ENCODE measurements around the gene MCRIP1. TPM values are rescaled to one million over a fixed set of nuclear protein-coding genes. Genes with fewer than 3 reads are reported as not detected.

MCRIP1 gene
- total RNA-seq, 1 donor from 2014 or later: 101 TPM

DNA sequence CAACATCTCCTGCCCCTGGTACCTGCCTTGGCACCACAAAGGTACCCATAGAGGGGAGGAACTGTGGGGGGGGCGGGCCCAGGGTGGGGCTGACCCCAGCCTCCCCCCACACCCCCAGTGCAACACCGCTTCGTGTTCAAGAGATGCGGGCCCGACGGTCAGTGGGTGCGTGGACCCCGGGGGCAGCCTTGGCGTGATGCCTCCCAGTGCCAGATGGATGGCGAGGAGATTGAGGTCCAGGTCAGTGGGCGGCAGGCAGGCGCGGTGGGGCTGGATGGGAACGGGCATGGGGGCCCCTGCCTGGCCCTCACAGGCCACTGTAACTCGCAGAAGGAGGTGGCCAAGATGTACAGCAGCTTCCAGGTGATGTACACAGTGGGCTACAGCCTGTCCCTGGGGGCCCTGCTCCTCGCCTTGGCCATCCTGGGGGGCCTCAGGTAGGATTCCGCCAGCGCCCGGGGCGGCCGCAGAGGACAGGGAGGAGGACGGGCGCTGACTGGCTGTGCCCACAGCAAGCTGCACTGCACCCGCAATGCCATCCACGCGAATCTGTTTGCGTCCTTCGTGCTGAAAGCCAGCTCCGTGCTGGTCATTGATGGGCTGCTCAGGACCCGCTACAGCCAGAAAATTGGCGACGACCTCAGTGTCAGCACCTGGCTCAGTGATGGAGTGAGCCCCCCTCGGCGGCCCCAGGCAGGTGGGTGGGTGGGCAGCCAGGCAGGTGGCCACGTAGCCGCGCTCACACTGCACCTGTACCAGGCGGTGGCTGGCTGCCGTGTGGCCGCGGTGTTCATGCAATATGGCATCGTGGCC, 22.0 kb downstream of the MCRIP1 start:
- Mint-ChIP-seq H3K4me3 (no peak overlapping the region), H3K4me1 (ENCODE audit: unreplicated experiment) (no peaks in the 10 kb centered on the region), H3K27me3 (peaks cover 27% of the 10 kb centered on the region), H3K9me3 (no peaks in the 10 kb centered on the region), H3K27ac (no peak overlapping the region), H3K36me3 (no peaks in the 10 kb centered on the region)
- no peak for DNase-seq (ENCODE audit: extremely low spot score, unreplicated experiment)
- TF ChIP-seq, protein P1, sequence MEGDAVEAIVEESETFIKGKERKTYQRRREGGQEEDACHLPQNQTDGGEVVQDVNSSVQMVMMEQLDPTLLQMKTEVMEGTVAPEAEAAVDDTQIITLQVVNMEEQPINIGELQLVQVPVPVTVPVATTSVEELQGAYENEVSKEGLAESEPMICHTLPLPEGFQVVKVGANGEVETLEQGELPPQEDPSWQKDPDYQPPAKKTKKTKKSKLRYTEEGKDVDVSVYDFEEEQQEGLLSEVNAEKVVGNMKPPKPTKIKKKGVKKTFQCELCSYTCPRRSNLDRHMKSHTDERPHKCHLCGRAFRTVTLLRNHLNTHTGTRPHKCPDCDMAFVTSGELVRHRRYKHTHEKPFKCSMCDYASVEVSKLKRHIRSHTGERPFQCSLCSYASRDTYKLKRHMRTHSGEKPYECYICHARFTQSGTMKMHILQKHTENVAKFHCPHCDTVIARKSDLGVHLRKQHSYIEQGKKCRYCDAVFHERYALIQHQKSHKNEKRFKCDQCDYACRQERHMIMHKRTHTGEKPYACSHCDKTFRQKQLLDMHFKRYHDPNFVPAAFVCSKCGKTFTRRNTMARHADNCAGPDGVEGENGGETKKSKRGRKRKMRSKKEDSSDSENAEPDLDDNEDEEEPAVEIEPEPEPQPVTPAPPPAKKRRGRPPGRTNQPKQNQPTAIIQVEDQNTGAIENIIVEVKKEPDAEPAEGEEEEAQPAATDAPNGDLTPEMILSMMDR (conservative IDR thresholded peaks at IDR 0.05): no peak

DNA sequence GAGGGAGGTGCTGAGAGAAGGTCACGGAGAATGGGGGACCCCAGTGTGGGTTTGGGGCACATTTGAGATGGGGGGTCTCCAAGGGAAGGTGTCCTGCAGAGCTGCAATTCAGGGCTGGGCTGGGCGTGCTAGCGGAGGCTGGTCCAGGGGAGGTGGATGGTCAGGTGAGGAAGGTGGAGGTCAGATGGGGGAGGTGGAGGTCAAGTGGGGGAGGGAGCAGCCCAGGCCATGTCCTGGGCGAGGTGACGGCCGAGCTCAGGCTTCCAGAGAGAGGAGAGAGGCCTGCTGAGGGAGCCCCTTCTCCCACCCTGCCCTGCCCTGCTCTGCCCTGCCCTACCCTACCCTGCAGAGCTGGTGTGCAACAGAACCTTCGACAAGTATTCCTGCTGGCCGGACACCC, 22.6 kb downstream of the MCRIP1 start:
- Mint-ChIP-seq H3K27ac (no peak overlapping the region), H3K4me1 (ENCODE audit: unreplicated experiment) (no peaks in the 10 kb centered on the region), H3K27me3 (peaks cover 31% of the 10 kb centered on the region), H3K4me3 (no peak overlapping the region), H3K9me3 (no peaks in the 10 kb centered on the region), H3K36me3 (no peaks in the 10 kb centered on the region)
- TF ChIP-seq, protein P1 (conservative IDR thresholded peaks at IDR 0.05): no peak
- DNase-seq (ENCODE audit: extremely low spot score, unreplicated experiment): no peak

DNA sequence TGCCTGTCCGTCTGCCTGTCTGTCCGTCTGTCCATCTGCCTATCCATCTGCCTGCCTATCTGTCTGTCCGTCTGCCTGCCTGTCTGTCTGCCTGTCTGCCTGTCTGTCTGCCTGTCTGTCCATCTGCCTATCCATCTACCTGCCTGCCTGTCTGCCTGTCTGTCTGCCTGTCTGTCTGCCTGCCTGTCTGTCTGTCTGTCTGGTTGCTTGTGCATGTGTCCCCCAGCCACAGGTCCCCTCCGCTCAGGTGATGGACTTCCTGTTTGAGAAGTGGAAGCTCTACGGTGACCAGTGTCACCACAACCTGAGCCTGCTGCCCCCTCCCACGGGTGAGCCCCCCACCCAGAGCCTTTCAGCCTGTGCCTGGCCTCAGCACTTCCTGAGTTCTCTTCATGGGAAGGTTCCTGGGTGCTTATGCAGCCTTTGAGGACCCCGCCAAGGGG, 23.5 kb downstream of the MCRIP1 start:
- Mint-ChIP-seq H3K4me1 (ENCODE audit: unreplicated experiment) (no peaks in the 10 kb centered on the region), H3K36me3 (no peaks in the 10 kb centered on the region), H3K9me3 (no peaks in the 10 kb centered on the region), H3K27ac (no peak overlapping the region), H3K4me3 (no peak overlapping the region), H3K27me3 (peaks cover 35% of the 10 kb centered on the region)
- no peak for DNase-seq (ENCODE audit: extremely low spot score, unreplicated experiment)
- TF ChIP-seq, protein P1 (conservative IDR thresholded peaks at IDR 0.05): no peak

DNA sequence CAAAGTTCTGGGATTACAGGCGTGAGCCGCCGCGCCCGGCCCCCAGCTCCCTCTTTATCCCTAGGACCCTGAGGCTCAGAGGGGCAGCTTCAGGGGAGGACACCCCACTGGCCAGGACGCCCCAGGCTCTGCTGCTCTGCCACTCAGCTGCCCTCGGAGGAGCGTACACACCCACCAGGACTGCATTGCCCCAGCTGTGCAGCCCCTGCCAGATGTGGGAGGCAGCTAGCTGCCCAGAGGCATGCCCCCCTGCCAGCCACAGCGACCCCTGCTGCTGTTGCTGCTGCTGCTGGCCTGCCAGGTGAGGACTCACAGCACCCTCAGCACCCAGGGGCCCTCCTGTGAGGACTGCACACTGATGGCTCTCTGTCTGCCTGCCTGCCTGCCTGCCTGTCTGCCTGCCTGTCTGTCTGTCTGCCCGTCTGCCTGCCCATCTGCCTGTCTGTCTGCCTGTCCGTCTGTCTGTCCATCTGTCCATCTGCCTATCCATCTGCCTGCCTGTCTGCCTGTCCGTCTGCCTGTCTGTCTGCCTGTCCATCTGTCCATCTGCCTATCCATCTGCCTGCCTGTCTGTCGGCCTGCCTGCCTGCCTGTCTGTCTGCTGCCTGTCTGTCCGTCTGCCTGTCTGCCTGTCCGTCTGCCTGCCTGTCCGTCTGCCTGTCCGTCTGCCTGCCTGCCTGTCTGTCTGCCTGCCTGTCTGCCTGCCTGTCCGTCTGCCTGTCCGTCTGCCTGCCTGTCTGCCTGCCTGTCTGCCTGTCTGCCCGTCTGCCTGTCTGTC, 24.1 kb downstream of the MCRIP1 start:
- peaks cover 35% of the 10 kb centered on the region for H3K27me3 Mint-ChIP-seq
- H3K9me3 Mint-ChIP-seq: no peaks in the 10 kb centered on the region
- no peaks in the 10 kb centered on the region for H3K4me1 Mint-ChIP-seq (ENCODE audit: unreplicated experiment)
- H3K27ac Mint-ChIP-seq: no peak overlapping the region
- H3K36me3 Mint-ChIP-seq: no peaks in the 10 kb centered on the region
- TF ChIP-seq, protein P1 (conservative IDR thresholded peaks at IDR 0.05): no peak
- DNase-seq (ENCODE audit: extremely low spot score, unreplicated experiment): no peak
- no peak overlapping the region for H3K4me3 Mint-ChIP-seq

DNA sequence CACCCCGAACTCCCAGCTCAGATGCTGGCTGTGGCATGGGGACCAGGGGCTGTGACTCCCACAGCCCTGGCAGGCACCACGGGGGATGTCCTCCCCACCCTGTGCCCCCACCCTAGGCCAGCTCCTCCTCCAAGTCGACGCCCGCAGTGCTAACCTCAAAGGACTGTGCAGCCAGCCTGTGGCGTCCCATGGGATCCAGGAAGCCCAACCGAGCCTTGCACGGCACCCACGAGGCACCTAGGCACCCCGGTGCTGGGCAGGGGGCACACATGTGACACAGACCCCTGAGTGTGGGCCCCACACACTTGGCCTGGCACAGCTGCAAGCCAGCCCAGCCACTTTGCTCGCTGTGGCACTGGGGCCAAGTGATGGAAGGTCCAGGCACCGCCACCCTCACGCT, 25.3 kb downstream of the MCRIP1 start:
- Mint-ChIP-seq H3K27me3 (peaks cover 41% of the 10 kb centered on the region), H3K4me3 (no peak overlapping the region), H3K36me3 (no peaks in the 10 kb centered on the region), H3K27ac (no peak overlapping the region), H3K9me3 (no peaks in the 10 kb centered on the region), H3K4me1 (ENCODE audit: unreplicated experiment) (no peaks in the 10 kb centered on the region)
- DNase-seq (ENCODE audit: extremely low spot score, unreplicated experiment): no peak
- TF ChIP-seq, protein P1 (conservative IDR thresholded peaks at IDR 0.05): no peak

Data from type B pancreatic cell (in vitro differentiated cells).